Thyroid gland (tissue), 4 donors: ENCODE measurements around the gene RNFT2.

Source experiments
- POLR2A ChIP-seq, 2 donors: fragments of 450-650 bp; IDR thresholded peaks; one replicate each; pipeline ENCODE4 v1.6.1; 2017; ENCODE audit warnings: antibody characterized with exemption in 2 of 2, mild to moderate bottlenecking in 2 of 2, moderate library complexity in 1 of 2
- TF ChIP-seq, protein P1 (sequence below), 6 experiments: fragments of 200-600 bp in 3 of 6; fragments of 450-650 bp in 3 of 6; sonication (generic) in 3 of 6; IDR thresholded peaks; one replicate each; pipeline ENCODE4 v1.5.1; 2016 to 2019; ENCODE audit warnings: antibody characterized with exemption in 6 of 6, mild to moderate bottlenecking in 2 of 6, inconsistent platforms in 1 of 6, moderate library complexity in 1 of 6

DNA sequence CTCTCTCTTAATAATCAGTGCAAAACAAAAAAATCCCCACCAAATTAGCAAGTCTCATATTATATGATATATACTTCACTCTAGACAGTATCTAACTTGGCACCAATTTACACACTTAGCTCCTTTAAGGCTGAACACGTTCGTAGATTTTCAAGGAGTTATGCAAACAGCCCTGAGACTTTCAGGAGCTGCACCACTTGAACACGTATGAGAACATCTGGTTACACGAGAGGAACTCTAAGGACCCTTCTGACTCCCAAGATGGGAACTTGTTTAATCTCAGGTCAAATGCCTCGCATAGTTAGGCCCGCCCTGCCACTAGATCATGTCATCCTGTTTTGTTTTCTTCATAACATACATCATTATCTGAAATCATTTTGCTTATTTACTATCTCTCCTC lies 10.2 kb upstream of the RNFT2 start:
- TF ChIP-seq, protein P1, sequence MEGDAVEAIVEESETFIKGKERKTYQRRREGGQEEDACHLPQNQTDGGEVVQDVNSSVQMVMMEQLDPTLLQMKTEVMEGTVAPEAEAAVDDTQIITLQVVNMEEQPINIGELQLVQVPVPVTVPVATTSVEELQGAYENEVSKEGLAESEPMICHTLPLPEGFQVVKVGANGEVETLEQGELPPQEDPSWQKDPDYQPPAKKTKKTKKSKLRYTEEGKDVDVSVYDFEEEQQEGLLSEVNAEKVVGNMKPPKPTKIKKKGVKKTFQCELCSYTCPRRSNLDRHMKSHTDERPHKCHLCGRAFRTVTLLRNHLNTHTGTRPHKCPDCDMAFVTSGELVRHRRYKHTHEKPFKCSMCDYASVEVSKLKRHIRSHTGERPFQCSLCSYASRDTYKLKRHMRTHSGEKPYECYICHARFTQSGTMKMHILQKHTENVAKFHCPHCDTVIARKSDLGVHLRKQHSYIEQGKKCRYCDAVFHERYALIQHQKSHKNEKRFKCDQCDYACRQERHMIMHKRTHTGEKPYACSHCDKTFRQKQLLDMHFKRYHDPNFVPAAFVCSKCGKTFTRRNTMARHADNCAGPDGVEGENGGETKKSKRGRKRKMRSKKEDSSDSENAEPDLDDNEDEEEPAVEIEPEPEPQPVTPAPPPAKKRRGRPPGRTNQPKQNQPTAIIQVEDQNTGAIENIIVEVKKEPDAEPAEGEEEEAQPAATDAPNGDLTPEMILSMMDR (IDR thresholded peaks at IDR 0.05), result no peak
- peak in 1 of 2 donors; percentile 20 for TF ChIP-seq POLR2A (IDR thresholded peaks at IDR 0.05)
